HG02588 (cell line): Measurements from ENCODE around the gene CC2D1A.

Experiments used
- ATAC-seq: cut with Tn5 transposase; IDR thresholded peaks from one replicate; pipeline ENCODE4 v1.9.1; 2021; ENCODE audit warnings: mild to moderate bottlenecking, moderate library complexity; ENCODE audit not compliant: unreplicated experiment

The CC2D1A gene

DNA sequence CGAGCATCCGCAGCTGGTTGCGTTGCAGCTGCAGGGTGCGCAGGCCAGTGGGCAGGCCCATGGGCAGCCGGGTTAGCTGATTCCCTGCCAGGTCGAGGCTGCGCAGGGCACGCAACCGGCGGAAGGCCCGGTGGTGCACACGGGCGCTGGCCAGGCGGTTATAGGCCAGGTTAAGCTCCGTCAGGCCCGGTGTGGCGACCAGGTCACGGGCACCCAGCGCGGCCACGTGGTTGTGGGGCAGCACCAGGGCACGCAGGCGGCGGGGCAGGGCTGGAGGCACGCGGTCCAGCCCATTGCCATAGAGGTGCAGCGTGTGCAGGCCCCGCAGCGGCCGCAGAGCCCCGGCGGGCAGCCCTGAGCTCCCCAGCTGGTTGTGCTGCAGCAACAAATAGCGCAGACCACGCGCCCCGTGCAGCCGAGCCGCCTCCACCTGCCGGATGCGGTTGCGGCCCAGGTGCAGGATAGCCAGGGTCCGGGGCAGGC, 27.0 kb downstream of the CC2D1A start:
- no peak for ATAC-seq

GRCh38 chr19:13934785-13935109, 28.7 kb downstream of the CC2D1A start:
- ATAC-seq = no peak

DNA sequence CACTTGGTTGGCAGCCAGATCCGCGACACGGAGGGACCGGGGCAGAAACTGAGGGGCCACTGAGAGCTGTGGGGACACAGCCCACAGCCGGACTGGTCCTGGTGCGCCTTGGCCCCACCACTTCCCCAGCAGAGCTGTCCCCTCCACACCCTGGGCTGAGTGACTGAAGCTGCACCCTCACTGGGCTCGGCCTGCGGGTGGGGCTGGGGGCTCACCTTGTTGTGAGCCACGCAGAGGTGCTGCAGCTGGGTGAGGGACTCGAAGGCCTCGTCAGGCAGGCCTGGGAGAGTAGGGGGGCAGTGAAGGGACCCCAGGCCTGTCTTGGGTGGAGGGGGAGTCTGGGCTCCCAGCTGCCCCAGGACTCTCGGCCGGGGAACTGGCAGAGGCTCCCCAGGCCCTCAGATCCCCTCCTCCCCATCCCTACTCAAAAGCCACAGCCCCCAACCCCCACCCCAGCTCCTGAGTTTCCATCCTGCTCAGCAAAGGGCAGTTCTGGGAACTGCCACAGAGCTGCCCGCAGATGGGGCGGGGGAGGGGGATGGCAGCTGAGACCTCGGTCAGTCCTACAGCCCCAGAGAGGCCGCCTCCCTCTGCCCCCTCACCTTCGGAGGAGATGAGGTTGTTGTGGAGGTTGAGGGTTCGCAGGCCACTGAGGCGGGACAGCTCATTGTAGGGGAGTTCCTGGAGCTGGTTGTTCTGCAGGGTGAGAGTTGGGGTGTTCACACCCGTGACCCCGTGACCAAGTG, 29.9 kb downstream of the CC2D1A start:
- ATAC-seq = no peak

DNA sequence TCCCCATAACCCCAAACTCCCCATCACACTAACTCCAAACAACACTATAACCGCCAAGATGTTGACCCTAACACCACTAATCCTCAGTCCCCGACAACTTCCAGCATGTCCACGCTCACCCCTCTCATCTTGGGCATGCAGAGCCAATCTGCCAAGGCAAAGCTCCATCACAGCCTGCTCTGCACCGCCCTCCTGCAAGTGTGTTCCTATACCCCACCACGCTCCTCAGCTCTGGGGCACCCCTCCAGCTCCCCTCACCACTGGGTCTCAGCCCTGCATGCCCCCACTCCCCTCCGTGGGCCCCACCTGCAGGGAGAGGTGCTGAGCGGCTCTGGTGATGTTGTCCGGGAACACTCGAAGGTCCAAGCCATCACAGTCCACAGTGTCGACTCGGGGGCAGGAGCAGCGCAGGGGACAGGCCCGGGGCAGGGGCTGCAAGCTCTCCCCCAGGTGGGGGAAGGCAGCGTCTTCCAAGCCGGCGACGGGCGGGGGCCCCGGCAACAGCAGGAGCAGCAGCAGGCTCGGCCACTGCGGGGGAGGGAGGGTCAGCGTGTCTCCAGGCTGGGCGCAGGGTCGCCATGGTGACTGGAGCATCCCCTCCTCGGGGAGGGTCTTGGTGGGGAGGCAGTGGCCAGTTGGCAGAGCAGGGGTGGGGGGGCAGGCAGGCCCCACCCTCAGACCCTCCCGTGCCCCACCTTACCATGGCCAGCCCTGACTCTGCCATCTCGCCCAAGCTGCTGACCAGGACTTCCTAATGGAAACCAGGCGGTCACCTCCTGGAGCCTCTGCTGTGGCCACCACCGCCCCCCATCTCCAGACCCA, 31.7 kb downstream of the CC2D1A start:
- no peak for ATAC-seq

- ATAC-seq = no peak
Observed at GRCh38 chr19:13938301-13939064, 32.5 kb downstream of the CC2D1A start, which contains the start of gene PODNL1. Gene PODNL1 (minus strand): TSS chr19:13938417. CDS start chr19:13938181, 236 bp downstream.

DNA sequence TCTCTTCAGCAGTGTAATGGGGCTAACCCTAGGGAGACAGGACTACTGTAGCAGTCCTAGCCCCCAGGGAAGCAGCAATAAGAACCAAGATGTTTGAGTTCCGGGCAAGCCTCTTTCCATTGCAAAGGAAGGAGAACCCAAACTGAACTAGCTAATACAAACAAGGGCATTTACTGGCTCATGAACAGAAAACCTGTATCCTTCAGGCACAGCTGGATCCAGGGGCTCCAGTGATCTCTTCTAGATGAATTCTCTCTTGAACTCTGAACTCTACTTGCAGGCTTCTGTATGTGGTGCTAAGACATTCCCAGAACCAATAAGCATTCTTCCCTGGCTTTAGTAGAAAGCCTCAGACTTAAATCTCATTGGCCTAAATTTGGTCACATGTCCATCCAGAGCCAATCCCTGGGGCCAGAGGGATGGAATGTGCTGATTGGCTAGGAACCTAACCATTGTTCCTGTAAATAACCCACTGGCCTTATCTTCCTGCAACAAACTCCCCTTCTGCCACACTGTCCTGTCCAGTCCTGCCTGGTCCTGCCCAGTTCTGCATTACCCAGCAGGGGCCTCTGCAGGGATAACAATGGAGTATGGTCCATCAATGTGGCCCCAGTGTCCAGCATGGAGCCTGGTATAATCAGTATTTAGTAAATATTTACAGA, 36.2 kb downstream of the CC2D1A start:
- no peak for ATAC-seq

DNA sequence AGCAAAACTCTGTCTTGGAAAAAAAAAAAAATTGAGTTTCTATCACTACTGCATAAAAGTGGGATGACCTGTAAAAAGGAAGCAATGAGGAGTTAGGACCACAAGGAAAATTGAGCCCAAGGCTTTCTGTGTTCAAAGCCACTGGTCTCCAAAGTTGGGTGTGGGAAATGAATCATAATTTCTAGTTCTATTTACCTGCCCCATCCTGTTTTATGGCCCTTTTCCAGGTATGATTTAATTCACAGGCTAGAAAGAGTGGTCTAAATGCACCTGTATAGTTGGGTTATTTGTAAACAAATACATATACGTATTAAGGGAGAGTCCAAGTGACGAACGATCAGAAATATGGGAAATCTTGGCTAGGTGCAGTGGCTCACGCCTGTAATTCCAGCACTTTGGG, 40.4 kb downstream of the CC2D1A start:
- ATAC-seq = no peak

DNA sequence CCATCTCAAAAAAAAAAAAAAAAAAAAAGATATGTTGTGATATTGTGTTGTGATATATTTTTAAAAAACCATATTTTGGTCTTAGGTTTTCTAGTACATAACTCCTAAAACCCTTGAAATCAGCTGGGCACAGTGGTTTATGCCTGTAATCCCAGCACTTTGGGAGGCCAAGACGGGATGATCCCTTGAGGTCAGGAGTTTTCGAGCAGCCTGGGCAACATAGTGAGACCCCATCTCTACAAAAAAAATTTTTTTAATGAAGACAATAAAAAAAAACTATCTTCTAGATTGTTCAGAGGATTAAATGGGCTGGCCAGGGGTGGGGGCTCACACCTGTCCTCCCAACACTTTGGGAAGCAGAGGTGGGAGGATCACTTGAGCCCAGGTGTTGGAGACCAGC, 45.0 kb downstream of the CC2D1A start:
- ATAC-seq = no peak

GRCh38 chr19:13951799-13952153, 45.8 kb downstream of the CC2D1A start:
- no peak for ATAC-seq

DNA sequence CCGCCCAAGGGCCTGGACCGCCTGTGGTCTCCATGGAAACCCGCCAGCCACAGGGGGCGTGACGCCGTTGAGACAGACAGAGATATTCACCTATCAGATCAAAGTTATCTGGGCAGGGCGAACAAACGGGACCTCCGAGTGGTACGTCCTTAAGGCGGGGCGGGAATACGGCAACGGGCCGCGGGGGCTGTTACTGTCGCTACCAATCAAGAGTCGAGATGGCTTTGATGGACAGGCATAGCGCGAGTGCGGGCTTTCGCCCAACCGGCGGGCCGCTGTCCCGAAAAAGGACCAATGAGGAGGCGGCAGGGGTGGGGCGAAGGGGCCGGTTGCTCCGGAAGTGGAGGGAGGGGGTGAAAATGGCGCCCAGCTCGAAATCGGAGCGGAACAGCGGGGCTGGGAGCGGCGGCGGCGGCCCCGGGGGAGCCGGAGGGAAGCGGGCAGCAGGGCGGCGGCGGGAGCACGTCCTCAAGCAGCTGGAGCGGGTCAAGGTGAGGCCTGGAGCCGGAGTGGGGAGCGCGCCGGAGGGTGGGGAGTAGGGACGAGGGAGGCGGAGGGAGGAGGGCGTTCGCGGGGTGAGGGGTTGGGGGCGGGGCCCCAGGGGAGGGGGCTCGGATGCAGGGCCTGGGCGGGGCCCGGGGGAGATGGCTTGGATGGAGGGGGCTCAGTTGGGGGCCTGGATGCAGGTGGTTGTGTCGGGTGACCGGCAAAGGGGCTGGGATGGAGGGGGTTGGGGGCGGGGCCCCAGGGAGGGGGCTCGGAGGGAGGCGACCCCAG, 46.3 kb downstream of the CC2D1A start, which contains the start of gene DCAF15:
Gene DCAF15 (plus strand): TSS at position 356 of the 777 bp plus-strand sequence. CDS start 4 bp downstream, at position 360.
- peak; percentile 95 for ATAC-seq

DNA sequence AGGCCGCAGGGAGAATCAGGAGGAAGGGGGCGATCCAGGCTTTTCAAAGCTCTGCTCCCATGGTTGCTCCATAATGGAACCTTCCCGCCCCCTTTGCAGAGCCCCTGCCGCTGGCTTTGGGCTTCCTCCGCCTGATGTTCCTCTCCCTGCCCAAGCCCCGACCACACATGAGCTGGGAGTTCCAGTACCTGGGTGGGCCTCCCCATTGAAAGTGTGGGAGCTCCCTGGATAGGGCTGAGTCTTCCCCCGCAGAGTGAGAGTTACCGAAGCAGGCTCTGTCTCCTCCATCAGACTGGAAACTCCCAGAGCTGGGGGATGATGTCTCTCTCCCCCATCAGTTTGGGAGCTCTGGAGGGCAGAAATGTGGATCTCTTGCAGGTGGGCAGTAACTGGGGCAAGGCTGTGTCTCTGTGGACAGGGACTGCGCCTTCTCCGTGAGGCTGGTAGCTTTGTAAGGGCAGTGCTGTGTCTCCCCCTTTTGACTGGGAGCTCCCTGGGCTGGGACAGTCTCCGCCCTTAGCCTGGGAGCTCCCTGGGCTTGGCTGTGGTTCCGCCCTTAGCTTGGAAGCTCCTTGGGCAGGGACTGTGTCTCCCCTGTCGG, 47.0 kb downstream of the CC2D1A start:
- ATAC-seq = no peak

- ATAC-seq = no peak
Observed at GRCh38 chr19:13954185-13954584, 48.2 kb downstream of the CC2D1A start.

GRCh38 chr19:13955662-13956364, 49.8 kb downstream of the CC2D1A start:
- no peak for ATAC-seq

DNA sequence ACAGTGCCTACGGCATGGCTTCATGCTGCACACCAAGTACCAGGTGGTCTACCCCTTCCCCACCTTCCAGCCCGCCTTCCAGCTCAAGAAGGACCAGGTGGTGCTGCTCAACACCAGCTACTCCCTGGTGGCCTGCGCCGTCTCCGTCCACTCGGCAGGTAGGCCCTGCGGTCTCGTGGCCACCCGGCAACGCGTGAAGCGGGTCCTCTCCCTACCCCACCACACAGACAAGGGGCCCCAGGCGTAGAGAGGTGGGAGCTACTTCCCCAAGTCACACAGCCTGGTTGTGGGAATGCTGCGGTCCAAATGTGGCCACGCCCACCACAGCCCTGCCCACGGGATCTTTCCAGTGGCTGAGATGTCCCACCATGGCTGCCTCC, 50.4 kb downstream of the CC2D1A start:
- ATAC-seq = no peak

DNA sequence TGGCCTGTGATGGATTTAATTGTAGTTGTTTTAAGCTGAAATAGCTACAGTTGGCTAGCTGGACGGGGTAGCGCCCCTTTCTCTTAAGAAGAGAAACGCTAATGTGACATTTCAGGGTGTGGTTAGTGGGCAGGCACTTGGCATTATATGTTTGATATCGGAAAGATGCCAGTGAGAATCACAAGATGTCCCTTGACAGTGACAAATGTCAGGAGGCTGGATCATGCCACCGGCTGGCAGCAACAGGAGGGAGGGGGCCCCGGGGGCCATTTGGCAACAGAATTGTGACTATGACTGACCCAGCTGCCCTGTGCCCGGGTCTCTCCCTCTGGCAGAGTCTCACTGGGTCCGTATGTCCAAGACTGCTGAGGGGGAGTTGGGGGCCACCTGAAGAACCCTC, 51.0 kb downstream of the CC2D1A start:
- ATAC-seq = no peak

DNA sequence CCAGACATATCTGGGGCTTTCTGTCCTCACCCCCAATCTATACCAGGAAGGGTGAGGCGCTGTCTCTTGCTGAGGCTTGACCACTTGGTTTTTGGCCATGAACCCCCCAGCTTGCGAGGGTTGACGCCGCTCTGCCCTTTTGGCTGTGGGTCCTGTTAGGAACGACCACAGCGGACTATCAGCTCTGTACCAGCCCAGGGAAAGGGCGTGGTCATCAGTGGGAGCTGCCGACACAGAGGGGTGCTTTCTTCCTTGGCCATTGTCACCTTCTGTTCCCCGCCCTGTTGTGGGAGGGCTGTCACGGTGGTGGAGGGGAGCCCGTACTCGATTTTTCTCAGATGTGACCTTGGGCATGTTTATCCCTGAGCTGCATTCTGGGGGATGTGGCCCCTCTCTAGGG, 52.0 kb downstream of the CC2D1A start:
- no peak for ATAC-seq

DNA sequence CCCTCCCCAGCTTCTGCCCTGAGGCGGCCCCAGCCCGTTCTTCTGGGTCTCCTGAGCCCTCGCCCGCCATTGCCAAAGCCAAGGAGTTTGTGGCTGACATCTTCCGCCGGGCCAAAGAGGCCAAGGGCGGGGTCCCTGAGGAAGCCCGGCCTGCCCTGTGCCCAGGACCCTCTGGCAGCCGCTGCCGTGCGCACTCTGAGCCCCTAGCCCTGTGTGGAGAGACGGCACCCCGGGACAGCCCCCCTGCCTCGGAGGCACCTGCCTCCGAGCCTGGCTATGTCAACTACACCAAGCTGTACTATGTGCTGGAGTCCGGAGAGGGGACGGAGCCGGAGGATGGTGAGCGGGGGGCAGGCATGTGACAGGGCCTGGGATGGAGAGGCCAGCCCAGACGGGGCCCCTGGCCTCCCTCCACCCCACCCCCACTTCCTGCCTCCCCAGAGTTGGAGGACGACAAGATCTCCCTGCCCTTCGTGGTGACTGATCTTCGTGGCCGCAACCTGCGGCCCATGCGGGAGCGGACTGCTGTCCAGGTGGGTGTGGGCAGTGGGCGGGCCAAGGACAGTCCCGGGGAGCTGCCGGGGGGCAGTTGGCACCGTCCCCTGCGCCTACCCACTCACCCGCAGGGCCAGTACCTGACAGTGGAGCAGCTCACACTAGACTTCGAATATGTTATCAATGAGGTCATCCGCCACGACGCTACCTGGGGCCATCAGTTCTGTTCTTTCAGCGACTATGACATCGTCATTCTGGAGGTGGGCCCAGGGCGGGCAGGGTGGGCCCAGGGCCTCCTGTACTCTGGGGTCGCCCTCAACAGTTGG, 53.4 kb downstream of the CC2D1A start:
- no peak for ATAC-seq
